Activated CD8-positive, alpha-beta memory T cell treated with anti-CD3 and anti-CD28 coated beads, Interleukin-2, amount 50 U/mL, for 1 hour (primary cell): ENCODE results near the gene SKOR1.

Experiments used
- DNase-seq: peaks from one replicate; pipeline ENCODE4 v3.0.0-alpha.2; 2020; ENCODE audit errors: extremely low read depth

The SKOR1 gene

DNA sequence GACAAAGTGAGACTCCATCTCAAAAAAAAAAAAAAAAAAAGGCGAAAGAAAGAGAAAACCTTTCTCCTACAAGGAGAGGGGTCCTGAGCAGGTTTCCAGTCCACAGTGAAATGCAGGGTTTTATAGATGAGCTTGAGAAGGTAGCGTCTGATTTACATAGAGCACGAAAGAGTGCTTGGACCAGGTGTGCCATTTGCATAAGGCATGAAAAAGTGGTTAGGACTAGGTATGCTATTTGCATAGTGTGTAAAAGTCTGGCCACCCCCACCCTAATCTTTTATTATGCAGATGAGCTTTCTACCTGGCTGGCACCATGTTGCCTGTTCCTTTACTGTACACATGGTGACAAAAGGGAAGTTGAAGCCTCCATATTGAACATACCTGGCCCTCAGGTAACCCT, 28.1 kb downstream of the SKOR1 start:
- no peak for DNase-seq

DNA sequence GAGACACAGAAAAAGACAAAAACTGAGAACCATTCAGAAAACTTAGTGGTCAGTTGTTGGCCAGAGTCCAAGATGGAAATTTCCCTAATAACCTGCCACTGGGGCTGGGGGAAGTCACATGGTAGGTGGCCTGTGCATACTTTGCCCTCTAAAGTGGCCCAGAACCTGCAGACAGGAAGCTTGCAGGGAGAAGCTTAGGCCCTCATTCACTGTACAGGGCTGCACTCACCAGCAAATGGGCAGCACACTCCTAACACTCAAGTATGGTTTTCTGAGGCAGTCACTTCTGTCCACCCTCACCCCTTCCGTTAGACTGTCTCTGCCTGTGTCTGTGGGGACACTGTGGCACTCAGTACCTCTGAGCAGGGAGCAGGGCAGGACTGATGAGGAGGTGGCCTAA, 29.0 kb downstream of the SKOR1 start:
- no peak for DNase-seq

DNA sequence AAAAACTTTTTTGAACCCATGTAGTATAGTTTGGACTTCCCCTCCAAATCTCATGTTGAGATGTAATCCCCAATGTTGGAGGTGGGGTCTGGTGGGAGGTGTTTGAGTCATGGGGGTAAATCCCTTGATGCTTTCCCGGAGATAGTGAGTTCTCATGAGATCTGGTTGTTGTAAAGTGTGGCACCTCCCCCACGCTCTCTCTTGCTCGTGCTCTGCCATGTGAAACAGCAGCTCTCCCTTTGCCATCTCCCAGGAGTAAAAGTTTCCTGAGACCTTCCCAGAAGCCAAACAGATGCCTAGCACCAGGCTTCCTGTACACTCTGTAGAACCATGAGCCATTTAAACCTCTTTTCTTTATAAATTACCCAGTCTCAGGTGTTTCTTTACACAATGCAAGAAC, 30.5 kb downstream of the SKOR1 start:
- DNase-seq = no peak

DNA sequence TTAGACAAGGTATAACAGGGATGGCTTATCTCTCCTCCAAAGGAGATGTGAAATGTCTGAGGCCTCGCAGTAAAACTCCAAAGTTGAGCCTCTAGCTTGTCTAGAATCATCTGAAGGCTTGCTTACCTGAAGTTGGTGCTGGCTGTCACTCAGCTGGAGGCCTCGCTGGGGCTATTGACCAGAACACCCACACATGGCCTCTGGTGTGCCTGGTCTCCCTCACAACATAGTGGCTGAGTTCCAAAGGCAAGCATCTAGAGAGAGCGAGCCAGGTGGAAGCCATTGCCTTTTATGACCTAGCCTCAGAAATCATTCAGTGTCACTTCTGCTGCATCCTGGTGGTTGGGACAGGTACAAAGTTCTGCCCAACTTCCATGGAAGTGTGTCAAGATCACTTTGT, 31.9 kb downstream of the SKOR1 start:
- no peak for DNase-seq

DNA sequence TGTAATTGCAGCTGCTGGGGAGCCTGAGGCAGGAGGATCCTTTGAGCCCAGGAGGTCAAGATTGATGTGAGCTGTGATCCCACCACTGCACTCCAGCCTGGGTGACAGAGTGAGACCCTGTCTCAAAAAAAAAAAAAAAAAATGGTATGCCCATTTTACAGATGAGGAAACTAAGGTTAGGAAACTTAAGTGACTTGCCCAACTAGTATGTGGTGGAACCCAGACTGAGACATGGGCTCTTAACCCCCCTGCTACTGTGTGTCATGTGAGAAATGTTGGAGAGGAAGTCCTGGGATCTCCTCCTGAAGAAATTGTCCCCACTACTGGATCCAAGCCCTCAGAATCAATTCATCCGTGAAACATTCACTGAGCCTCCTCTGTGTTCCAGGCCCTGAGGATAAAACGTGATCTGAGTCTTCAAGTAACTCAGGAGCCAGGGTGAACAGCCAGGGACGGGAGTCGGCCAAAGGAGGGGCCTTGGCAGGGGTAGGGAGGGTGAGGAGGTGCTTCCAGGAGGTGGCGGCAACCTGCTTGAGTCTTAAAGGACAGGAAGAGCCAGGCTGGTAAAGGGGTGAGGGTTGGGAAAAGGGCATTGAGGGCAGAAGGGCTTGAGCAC, 34.1 kb downstream of the SKOR1 start:
- DNase-seq = no peak

DNA sequence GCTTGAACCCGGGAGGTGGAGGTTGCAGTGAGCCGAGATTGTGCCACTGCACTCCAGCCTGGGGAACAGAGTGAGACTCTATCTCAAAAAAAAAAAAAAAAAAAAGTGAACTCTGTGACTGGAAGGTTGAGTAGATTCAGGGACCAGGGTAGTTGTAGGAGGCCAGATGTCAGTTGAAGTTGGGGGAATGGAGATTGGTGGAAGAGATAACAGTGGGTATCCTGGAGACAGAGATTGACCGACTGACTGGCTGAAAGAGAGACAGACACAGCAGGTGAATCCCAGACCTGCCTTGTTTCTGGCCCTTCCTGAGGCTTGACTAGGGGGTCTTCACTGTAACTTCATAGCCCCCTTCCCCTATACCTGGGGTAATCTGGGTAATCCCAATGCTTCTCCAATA, 36.7 kb downstream of the SKOR1 start:
- DNase-seq = no peak

DNA sequence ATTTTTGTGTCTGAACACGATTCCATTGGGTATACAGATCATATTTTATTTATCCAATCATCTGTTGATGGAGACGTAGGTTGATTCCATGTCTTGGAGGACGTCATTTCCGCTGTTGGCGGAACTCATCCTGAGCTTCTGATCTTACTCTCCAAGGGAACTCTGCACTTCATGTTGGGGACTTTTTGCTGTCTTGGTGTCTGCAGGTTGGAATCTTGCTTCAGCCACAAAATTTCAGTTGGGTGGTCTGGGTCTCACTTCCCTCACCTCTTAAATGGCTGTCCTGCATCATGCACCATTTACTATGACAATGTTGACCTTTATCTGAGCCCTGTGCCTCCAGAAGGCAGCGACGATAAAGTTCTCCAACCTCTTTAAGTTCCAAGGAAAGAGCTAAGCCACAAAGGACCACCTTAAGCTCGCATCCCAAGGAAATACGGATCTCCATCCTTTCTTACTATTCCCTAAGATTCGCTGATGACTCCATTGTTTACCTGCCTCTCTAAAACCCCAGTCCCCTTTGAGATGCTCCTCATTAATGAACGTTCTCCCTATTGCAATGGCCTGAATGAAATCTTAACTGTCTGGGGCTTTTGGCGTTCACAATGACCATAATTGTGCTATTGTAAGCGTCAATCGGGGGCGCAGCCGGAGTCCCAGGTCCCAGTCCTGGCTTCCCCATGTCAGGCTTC, 37.6 kb downstream of the SKOR1 start:
- no peak for DNase-seq

DNA sequence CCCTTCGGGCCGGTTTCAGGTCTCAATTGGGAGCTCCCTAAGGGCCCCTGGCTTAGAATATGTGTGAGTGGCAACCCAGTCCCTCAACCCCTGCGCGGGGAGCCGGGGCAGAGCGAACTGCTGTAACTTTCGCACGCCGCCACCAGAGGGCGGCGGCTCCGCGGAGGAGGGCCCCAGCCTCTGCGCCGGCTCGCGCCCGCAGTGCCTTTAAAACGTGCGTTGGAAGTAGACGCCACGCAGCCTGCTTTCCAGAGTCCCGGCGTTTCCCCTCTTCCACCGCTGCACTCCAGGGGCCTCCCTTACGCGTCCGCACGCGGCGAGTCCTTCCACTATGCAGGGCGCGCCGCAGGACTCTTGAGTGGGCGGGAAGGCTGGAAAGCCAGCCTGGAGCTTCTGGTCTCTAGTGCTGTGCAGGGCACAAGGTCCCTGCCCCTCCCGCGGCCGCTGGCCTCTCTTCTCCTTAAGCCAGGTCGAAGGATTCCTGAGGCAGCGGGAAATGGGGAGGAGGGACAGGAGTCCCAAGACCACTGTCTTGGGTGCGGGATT, 38.2 kb downstream of the SKOR1 start:
- DNase-seq = no peak

DNA sequence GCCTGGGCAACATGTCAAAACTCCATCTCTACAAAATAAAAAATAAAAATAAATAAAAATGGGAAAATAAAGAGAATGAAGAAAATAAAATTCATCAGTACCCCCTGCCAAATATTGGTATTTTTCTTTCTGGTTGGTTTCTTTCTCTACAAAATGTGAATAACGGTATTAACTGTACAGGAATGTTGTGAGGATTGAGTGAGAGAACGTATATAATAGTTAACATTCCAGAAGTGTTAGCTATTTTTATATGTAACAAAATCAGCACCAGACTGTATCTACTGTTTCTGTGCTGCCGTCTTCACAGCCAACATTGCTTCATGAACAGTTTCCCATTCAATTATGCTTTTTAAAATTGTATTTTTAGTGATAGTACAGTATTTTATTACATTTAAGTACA, 40.0 kb downstream of the SKOR1 start:
- DNase-seq = no peak

DNA sequence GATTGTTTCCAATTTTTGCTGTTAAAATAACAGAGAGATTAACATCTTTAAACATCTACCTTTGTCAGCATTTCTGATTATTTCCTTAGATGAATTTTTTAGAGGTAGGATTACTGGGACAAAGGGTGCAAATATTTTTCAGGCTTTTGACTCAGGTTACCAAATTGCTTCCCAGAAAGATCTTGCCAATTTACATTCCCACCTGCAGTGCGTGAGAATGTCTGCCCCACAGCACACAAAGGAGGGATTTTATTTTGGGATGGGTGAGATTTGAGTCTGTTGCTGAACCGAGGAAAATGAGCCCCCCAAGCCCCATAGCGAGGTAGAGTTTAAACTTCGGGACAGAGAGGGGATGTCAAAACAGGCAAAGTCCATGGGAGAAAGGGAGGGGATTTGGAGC, 40.5 kb downstream of the SKOR1 start:
- no peak for DNase-seq

DNA sequence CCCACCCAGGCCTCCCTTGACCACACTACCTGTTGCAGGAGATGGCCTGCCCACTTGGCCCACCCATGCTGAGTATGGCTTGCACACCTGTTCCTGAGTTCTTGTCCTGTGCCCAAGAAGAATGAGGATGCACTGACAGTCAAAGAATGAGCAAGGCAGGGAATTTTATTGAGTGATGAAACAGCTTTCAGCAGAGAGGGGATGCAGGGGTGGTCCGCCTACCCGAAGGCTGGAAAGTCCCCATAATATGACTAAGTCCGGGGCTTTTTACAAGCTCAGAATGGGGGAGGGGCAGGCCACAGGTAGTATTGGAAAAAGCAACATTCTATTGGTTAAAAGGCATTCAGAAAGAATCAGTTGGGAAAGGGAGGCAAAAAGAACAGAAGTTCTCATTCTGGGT, 44.4 kb downstream of the SKOR1 start:
- DNase-seq = no peak

DNA sequence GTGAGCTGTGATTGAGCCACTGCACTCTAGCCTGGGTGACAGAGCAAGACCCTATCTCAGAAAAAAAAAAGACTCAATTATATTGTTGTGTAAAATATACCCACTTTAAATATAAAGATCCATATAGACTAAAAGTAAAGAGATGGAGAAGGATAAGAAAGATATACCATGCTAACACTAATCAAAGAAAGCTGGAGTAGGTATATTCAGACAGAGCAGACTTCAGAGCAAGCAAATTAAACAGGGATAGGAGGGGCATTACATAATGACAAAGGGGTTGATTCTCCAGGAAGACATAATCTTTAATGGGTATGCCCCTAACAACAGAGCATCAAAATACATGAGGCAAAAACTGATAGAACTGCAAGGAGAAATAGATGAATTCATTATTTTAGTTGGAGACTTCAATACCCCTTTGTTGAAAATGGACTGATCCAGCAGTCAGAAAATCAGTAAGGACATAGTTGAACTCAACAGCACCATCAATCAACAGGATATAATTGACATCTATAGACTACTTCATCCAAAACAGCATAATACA, 45.6 kb downstream of the SKOR1 start:
- no peak for DNase-seq

DNA sequence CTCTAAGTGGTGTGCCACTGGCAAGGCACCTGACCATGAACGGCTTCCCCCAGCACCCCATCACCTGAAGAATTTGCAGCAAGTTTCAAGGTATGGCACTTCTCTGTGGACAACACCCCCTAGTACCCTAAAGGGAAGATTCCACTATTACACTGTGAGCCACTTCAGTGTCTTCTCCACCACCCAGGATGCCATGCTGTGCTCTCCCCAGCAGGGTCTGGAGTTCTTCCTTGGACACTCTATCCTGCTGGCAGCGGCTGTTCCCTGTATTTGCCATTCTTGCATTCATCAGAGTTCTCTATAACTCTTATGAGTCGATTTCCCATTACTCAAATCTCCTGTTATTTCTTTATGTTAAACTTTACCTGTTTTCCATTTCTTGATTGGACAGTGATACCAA, 48.5 kb downstream of the SKOR1 start:
- DNase-seq = no peak

DNA sequence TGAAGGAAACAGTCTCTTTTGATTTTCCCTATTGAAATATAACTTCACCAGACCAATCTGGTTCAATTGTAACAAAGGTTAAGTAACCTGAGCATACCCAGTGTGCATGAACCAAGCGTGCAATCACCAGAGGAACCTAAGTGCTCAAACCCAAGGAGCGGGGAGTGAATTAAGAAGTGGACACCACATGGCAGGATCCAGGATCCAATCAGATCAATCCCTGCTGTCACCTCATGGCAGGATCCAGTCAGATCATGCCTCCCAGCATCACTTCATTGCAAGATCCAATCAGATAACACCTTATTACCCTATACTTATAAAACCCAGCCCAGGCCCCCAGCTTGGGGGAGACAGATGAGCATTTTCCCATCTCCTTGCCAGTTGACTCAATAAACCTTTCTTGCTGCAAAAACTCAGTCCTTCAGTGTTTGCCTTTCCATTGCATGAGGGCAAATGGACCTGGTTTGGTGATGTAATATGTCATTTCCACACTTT, 53.5 kb downstream of the SKOR1 start:
- no peak for DNase-seq

DNA sequence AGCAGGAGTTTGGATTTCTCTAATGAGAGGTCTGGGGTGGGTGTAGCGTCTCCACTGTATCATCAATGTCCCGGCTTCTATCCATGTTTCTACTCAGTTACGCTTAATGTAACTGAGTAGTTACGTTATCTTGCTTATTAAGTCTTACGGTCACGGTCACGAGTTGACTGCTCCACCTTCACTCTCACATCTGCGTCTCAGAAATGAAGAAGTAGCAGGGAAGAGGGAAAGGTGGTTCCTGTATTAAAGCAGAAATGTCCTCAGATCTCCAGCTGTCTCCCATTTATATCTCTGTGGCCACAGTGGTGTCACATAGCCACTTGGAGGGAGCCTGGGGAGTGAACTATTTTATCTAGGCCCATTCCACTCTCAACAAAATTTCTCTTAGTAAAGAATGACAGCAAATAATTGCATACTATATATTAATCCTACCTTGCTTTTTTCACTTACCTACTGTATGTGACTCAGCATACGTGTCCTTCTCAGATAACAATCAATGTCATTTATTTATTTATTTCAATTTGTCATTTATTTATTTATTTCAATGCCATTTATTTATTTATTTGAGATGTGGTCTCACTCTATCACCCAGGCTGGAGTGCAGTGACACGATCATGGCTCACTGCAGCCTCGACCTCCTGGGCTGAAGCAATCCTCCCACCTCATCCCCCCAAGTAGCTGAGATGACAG, 54.3 kb downstream of the SKOR1 start:
- no peak for DNase-seq

DNA sequence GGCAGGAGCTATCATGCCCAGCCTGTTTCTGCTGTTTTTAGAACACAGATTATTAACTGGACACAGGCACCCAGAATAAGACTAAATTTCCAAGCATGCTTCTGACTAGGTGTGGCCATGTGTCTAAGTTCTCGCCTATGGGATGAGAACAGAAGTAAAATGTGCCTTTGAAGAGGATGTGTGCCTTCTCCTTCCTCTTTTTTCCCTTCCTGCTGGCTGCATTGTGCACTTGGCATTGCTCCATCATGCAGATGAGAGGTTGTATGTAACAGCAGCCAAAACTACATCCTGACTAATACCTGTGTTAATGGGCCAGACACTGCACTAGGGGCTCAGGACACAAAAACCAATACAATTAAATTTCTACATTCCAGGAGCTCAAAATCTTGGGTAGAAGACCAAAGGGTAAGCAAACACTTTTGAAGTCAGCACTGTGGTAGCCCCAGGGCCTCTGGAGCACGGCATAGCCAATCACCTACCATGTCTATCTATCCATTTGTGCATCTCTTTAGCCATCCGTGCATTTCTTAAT, 55.4 kb downstream of the SKOR1 start:
- DNase-seq = no peak

DNA sequence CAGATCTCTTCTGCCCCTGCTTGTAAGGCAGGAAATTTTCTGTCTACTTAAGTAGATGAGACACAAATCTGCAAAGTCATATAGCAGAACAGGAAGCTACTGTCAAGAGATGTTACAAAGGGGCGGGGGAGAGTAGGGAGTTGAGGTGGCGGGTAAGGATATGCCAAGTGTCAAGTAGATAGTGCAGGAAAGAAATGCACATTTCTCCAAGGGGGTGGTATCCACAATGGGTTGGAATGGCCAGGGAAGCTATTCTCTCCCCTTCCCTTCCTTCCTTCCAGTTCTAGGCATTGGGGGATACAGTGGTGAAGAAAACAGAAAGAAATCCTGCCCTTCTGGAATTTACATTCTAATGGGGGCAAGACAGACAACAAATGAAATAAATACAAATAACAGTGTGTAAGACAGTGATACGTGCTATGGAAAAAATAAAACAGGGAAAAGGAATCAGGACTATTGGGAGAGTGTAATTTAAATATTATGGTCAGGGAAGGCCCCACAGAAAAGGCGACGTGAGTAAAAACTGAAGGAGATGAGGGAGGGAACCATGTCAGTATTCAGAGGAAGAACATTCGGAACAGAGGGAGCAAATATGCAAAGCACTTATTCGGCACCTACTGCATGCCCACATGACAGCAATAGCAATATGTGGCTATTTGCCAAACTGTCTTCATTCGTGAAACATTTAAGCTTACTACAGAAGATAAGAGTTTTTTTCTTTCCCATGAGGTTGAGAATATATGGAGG, 57.4 kb downstream of the SKOR1 start:
- DNase-seq = no peak

DNA sequence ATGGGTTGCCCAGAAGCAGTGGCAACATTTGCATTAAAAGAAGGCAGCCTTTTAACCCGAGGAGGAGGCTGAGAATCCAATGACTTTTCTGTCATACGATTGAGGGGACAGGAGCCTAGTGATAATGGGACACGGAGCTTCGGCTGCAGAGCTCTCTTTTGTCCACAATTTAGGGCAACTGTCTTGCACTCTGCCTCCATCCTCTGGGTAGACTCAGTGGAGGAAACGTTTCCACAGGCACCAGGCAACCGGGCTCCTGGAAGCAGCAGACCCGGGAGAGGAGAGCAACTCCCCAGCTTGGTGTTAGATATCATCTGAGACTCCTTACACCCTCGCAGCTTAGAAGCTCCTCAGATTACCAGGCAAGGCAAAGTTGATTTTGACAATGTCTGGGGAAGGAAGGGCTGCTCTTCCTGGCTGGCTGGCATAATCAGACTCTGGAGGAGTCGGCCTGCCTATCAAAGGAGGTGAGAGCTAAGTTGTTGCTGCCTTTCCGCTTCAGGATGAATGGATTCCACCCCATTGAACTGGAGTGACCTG, 58.0 kb downstream of the SKOR1 start:
- DNase-seq = no peak

DNA sequence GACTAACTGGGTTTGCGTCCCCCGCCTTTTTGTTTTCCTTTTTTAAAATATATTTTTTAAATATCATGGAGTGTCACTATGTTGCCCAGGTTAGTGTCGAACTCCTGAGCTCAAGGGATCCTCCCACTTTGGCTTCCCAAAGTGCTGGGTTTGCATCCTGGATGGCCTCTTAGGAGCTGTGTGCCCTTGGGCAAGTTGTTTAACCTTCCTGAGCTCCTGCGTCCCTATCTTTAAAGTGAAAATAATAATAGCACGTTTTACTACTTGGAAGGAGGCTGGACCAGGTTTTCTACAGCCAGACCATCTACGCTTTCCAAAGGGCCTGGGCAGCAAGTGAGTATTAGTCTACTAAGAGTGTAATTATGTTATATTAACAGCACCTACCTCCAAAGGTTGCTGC, 58.7 kb downstream of the SKOR1 start:
- no peak for DNase-seq
